ENCODE data around the gene MORC2.

DNA sequence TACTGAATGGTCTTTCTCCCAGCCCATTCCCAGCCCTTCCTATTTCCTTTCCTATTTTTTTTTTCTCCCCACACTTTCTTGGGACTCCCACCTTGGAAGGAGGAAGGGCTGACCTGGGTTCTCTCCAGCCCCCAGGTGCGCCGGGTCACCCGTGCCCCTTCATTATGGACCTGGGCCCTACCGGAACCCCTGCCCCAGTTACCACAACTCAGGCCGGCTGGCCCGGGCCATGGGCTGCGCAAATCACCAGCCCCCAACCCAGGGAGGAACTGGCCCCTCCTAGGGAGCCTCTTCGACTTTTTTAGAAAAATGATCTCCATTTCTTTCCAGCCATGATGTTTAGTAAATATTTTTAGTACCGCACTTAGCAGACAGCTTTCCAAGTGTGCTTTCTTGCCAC is 62.2 kb downstream of the MORC2 start:
- TF ChIP-seq, protein P1, sequence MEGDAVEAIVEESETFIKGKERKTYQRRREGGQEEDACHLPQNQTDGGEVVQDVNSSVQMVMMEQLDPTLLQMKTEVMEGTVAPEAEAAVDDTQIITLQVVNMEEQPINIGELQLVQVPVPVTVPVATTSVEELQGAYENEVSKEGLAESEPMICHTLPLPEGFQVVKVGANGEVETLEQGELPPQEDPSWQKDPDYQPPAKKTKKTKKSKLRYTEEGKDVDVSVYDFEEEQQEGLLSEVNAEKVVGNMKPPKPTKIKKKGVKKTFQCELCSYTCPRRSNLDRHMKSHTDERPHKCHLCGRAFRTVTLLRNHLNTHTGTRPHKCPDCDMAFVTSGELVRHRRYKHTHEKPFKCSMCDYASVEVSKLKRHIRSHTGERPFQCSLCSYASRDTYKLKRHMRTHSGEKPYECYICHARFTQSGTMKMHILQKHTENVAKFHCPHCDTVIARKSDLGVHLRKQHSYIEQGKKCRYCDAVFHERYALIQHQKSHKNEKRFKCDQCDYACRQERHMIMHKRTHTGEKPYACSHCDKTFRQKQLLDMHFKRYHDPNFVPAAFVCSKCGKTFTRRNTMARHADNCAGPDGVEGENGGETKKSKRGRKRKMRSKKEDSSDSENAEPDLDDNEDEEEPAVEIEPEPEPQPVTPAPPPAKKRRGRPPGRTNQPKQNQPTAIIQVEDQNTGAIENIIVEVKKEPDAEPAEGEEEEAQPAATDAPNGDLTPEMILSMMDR (conservative IDR thresholded peaks at IDR 0.05; ENCODE audit: low read depth, low read length), result no peak
- no peak for TF ChIP-seq EZH2phosphoT487 (IDR thresholded peaks at IDR 0.05; ENCODE audit: borderline replicate concordance, low read length)
- no peak for TF ChIP-seq EZH2 (IDR thresholded peaks at IDR 0.05; ENCODE audit: low read length, unreplicated experiment)
